Measurements from ENCODE around the gene TP53. TPM values are rescaled to one million over a fixed set of nuclear protein-coding genes. Genes with fewer than 3 reads are reported as not detected.

TP53 gene
- total RNA-seq, 2 experiments from 2014 or later = 129 to 138 TPM

- no peaks in the 10 kb centered on the region for H3K36me3 Mint-ChIP-seq (ENCODE audit: low read depth)
- H3K4me3 Mint-ChIP-seq = no peak overlapping the region
- CTCF ChIA-PET = interaction anchor here (0.6 to 1.8 kb wide), 2 partner anchors 52 to 67 kb away, joined by 3 to 6 read pairs; partner anchors contain the start of gene WRAP53
- ATAC-seq (no peak), DNase-seq (no peak)
- intact Hi-C loops (cut with micrococcal nuclease) = no loop called here
- no peak for TF ChIP-seq CTCF (IDR thresholded peaks at IDR 0.05)
- no peaks in the 10 kb centered on the region for H3K4me1 Mint-ChIP-seq (ENCODE audit: low read depth)
- no peak overlapping the region for H3K27ac Mint-ChIP-seq
- no peaks in the 10 kb centered on the region for H3K27me3 Mint-ChIP-seq
- POLR2A ChIA-PET = interaction anchor here (1.0 to 3.1 kb wide), 2 partner anchors 67 to 627 kb away, joined by 3 to 10 read pairs; partner anchors contain the start of genes CTC1, TP53 and WRAP53
- no peaks in the 10 kb centered on the region for H3K9me3 Mint-ChIP-seq
These were observed 66.5 kb downstream of the TP53 start for GRCh38 chr17:7620835-7621234.

GRCh38 chr17:7618608-7619007 lies 68.7 kb downstream of the TP53 start:
- no peak overlapping the region for H3K27ac Mint-ChIP-seq
- no peak overlapping the region for H3K4me3 Mint-ChIP-seq
- no peak for DNase-seq
- H3K36me3 Mint-ChIP-seq (ENCODE audit: low read depth) = peaks cover 2% of the 10 kb centered on the region
- no peak for TF ChIP-seq CTCF (IDR thresholded peaks at IDR 0.05)
- ATAC-seq = no peak
- H3K9me3 Mint-ChIP-seq = no peaks in the 10 kb centered on the region
- H3K4me1 Mint-ChIP-seq (ENCODE audit: low read depth) = peaks cover 2% of the 10 kb centered on the region
- H3K27me3 Mint-ChIP-seq = no peaks in the 10 kb centered on the region
- POLR2A ChIA-PET = interaction anchor here (0.9 to 3.1 kb wide), 2 partner anchors 8 to 69 kb away, joined by 4 to 10 read pairs; partner anchors contain the start of genes TP53 and WRAP53
- intact Hi-C loops (cut with micrococcal nuclease) = no loop called here
- CTCF ChIA-PET = interaction anchor here (0.8 to 1.3 kb wide), 3 partner anchors 9 to 14 kb away, joined by 3 to 5 read pairs (median 3); partner anchors contain the start of gene SAT2

Other genes with a start within 250 kb of the TP53 start
- gene FGF11, start 248.0 kb downstream of the TP53 start, total RNA-seq = 10 to 100 TPM; 16.5 to 16.6 TPM
- 10 to 100 TPM; 11.5 to 11.7 TPM for gene CHRNB1, start 242.4 kb downstream of the TP53 start, total RNA-seq
- 10 to 100 TPM; 24.3 to 24.6 TPM for gene ZBTB4, start 207.9 kb downstream of the TP53 start, total RNA-seq
- gene SLC35G6, start 206.0 kb downstream of the TP53 start, total RNA-seq = not detected
- gene POLR2A, start 203.1 kb downstream of the TP53 start, total RNA-seq = 100 to 1,000 TPM; 219 to 223 TPM
- 10 to 100 TPM; 11.8 to 13.8 TPM for gene TNFSF12, start 138.4 kb downstream of the TP53 start, total RNA-seq
- gene TNFSF13, start 128.7 kb downstream of the TP53 start, total RNA-seq = 1 to 10 TPM; 4.0 to 6.9 TPM
- gene SENP3, start 125.6 kb downstream of the TP53 start, total RNA-seq = 10 to 100 TPM; 60.2 to 63.2 TPM
- 10 to 100 TPM; 11.4 to 12.9 TPM for gene CD68, start 107.9 kb downstream of the TP53 start, total RNA-seq
- 10 to 100 TPM; 50.9 to 51.4 TPM for gene MPDU1, start 103.6 kb downstream of the TP53 start, total RNA-seq
- gene SOX15, start 97.4 kb downstream of the TP53 start, total RNA-seq = under 1 TPM in 1 of 2 experiments, not detected in 1; 0.25 TPM
- 10 to 100 TPM; 28.6 to 33.1 TPM for gene FXR2, start 72.6 kb downstream of the TP53 start, total RNA-seq
- 10 to 100 TPM; 15.6 to 22.2 TPM for gene SAT2, start 59.7 kb downstream of the TP53 start, total RNA-seq
- gene SHBG, start 57.4 kb downstream of the TP53 start, total RNA-seq = not detected
- gene ATP1B2, start 36.6 kb downstream of the TP53 start, total RNA-seq = under 1 TPM in 1 of 2 experiments, not detected in 1; 0.38 TPM
- 10 to 100 TPM; 27.5 to 28.6 TPM for gene WRAP53, start 987 bp upstream of the TP53 start, total RNA-seq
- gene EFNB3, start 17.7 kb upstream of the TP53 start, total RNA-seq = not detected
- gene DNAH2, start 30.3 kb upstream of the TP53 start, total RNA-seq = not detected
- gene KDM6B, start 146.7 kb upstream of the TP53 start, total RNA-seq = 10 to 100 TPM; 49.2 to 53.8 TPM
- 1 to 10 TPM; 2.4 to 2.9 TPM for gene TMEM88, start 167.6 kb upstream of the TP53 start, total RNA-seq
- gene NAA38, start 170.1 kb upstream of the TP53 start, total RNA-seq = 10 to 100 TPM; 72.8 to 77.2 TPM
- gene CYB5D1, start 170.5 kb upstream of the TP53 start, total RNA-seq = 10 to 100 TPM; 13.5 to 16.2 TPM
- gene CHD3, start 201.3 kb upstream of the TP53 start, total RNA-seq = 100 to 1,000 TPM; 130 to 139 TPM
- 1 to 10 TPM; 5.1 to 5.2 TPM for gene RNF227, start 228.8 kb upstream of the TP53 start, total RNA-seq
- 1 to 10 TPM; 7.2 to 7.6 TPM for gene KCNAB3, start 242.4 kb upstream of the TP53 start, total RNA-seq
- 100 to 1,000 TPM; 140 to 143 TPM for gene TRAPPC1, start 244.5 kb upstream of the TP53 start, total RNA-seq
- gene CNTROB, start 244.7 kb upstream of the TP53 start, total RNA-seq = 10 to 100 TPM; 48.4 to 54.1 TPM